PFSK-1 (cell line): ENCODE results near the gene GALNT15.

Source experiments
- FOXP2 ChIP-seq: optimal IDR thresholded peaks from 2 replicates; pipeline ENCODE3; 2011; ENCODE audit warnings: borderline replicate concordance, control low read depth, inconsistent platforms; ENCODE audit not compliant: insufficient read depth; ENCODE audit errors: extremely low read length, extremely low read depth
- POLR2AphosphoS5 ChIP-seq: IDR thresholded peaks from 2 replicates; pipeline ENCODE4 v1.6.1; 2012; ENCODE audit warnings: low read depth, mild to moderate bottlenecking, control low read depth, low read length, moderate library complexity
- SIN3A ChIP-seq: IDR thresholded peaks from 2 replicates; pipeline ENCODE4 v1.6.1; 2012; ENCODE audit warnings: mild to moderate bottlenecking, low read length, moderate library complexity, borderline replicate concordance; ENCODE audit not compliant: insufficient read depth
- TAF1 ChIP-seq: IDR thresholded peaks from 2 replicates; pipeline ENCODE4 v1.6.1; 2012; ENCODE audit warnings: low read length, control low read depth, borderline replicate concordance; ENCODE audit not compliant: insufficient read depth
- TF ChIP-seq, protein P1 (sequence below), 2 experiments: IDR thresholded peaks; 2 replicates each; pipeline versions ENCODE4 v1.6.1 to v1.8.0; 2011 to 2012; ENCODE audit warnings: low read depth in 2 of 2, low read length in 2 of 2, control low read depth in 1 of 2, inconsistent platforms in 1 of 2, mild to moderate bottlenecking in 1 of 2, moderate library complexity in 1 of 2; ENCODE audit not compliant: insufficient read depth in 1 of 2

DNA sequence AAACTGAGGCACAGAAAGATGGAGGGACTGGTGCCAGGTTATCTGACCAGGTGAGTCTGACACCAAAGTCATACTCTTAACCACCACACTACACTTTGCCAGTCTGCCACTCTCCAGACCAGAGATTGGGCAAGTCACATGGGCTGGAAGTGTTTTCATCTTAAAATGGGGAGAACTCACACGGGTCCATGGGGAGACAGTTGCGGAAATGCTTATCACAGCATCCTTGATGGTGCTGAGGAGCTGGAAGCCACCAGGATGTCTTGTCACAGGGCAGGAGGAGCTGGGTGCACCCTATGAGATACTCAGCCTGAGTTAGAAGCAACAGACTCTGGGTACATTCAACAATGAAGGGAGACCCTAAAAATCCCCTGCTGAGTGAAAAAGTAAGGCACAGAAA, 4.8 kb downstream of the GALNT15 start:
- TF ChIP-seq TAF1 (no peak), POLR2AphosphoS5 (no peak), SIN3A (no peak), FOXP2 (no peak)
- TF ChIP-seq, protein P1, sequence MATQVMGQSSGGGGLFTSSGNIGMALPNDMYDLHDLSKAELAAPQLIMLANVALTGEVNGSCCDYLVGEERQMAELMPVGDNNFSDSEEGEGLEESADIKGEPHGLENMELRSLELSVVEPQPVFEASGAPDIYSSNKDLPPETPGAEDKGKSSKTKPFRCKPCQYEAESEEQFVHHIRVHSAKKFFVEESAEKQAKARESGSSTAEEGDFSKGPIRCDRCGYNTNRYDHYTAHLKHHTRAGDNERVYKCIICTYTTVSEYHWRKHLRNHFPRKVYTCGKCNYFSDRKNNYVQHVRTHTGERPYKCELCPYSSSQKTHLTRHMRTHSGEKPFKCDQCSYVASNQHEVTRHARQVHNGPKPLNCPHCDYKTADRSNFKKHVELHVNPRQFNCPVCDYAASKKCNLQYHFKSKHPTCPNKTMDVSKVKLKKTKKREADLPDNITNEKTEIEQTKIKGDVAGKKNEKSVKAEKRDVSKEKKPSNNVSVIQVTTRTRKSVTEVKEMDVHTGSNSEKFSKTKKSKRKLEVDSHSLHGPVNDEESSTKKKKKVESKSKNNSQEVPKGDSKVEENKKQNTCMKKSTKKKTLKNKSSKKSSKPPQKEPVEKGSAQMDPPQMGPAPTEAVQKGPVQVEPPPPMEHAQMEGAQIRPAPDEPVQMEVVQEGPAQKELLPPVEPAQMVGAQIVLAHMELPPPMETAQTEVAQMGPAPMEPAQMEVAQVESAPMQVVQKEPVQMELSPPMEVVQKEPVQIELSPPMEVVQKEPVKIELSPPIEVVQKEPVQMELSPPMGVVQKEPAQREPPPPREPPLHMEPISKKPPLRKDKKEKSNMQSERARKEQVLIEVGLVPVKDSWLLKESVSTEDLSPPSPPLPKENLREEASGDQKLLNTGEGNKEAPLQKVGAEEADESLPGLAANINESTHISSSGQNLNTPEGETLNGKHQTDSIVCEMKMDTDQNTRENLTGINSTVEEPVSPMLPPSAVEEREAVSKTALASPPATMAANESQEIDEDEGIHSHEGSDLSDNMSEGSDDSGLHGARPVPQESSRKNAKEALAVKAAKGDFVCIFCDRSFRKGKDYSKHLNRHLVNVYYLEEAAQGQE (IDR thresholded peaks at IDR 0.05; ENCODE audit: insufficient read depth in 1 of 2, low read depth in 2 of 2, low read length in 2 of 2) = no peak
